ENCODE measurements around the gene C11orf42.

The C11orf42 gene

DNA sequence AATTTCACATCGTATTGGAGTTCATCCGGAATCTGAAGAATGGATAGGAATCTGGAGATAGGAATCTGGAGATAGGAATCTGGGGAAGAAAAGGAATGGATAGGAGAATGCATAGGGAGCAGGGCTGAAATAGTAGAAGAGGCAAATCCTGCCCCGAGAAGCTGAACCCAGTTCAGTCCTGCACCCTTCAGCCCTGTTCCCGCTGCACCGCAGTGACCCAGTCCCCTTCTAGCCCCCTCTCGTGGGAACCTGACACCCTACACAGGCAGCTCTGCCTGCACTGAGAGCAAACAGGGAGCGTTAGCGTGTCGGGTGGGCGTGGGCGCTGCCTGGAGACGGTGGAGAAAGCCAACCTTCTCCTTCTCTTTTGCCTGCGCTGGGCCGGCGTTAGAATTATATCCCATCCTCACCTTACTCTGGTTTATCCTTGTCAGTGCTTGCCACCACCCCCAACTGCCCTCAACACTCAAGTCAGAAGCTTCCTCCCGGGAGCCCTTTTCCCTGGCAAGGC, 53.3 kb downstream of the C11orf42 start:
- no peak for TF ChIP-seq CTCF (IDR thresholded peaks at IDR 0.05; ENCODE audit: borderline replicate concordance, control extremely low read depth, extremely low read depth, insufficient read depth, missing control alignments)
- DNase-seq (ENCODE audit: low spot score): no peak
- in situ Hi-C loops (cut with MboI; ENCODE audit: low sequenced_read_pairs, unreplicated experiment): no loop called here

GRCh38 chr11:6260207-6260726, 54.9 kb downstream of the C11orf42 start:
- in situ Hi-C loops (cut with MboI; ENCODE audit: low sequenced_read_pairs, unreplicated experiment): no loop called here
- TF ChIP-seq CTCF (IDR thresholded peaks at IDR 0.05; ENCODE audit: borderline replicate concordance, control extremely low read depth, extremely low read depth, insufficient read depth, missing control alignments): no peak
- DNase-seq (ENCODE audit: low spot score): no peak
